K562 (cell line): ENCODE measurements around the gene CCDC87. TPM values are rescaled to one million over a fixed set of nuclear protein-coding genes. Genes with fewer than 3 reads are reported as not detected.
A peak's percentile ranks its signal among the peaks of the same experiment; 100 is the strongest.

Source experiments
- KAT8 ChIP-seq: fragments of 450-650 bp; IDR thresholded peaks from 2 replicates; pipeline ENCODE4 v1.6.1; 2016; ENCODE audit warnings: low read depth, mild to moderate bottlenecking
- POLR2A ChIP-seq: fragments of 450-650 bp; conservative IDR thresholded peaks from 2 replicates; pipeline ENCODE4 v1.6.1; 2016
- RFX1 ChIP-seq: fragments of 450-650 bp; IDR thresholded peaks from 2 replicates; pipeline ENCODE4 v1.6.1; 2016; ENCODE audit warnings: mild to moderate bottlenecking, moderate library complexity
- ZNF232 ChIP-seq: sonication (generic); formaldehyde crosslinking; IDR thresholded peaks from 2 replicates; pipeline ENCODE4 v1.8.0; 2022; ENCODE audit warnings: mild to moderate bottlenecking, missing genetic modification reagents
- ZNF436 ChIP-seq: fragments of 250-450, 450-650 bp; sonication (Bioruptor Pico); formaldehyde crosslinking; IDR thresholded peaks from 2 replicates; pipeline ENCODE4 v1.7.0; 2020; ENCODE audit warnings: mild to moderate bottlenecking
- ZNF766 ChIP-seq: fragments of 200-800 bp; sonication (Bioruptor generic); conservative IDR thresholded peaks from 2 replicates; pipeline ENCODE4 v1.6.1; 2016; ENCODE audit warnings: missing genetic modification characterization, missing compliant biosample characterization
- ZNF77 ChIP-seq: fragments of 250-450 bp; sonication (Bioruptor Pico); IDR thresholded peaks from 2 replicates; pipeline ENCODE4 v1.5.0; 2020
- polyA plus RNA-seq, 8 experiments: library from polyadenylated mRNA; depleted of rRNA in 4 of 8; stranded (reverse) in 5 of 8; unstranded in 3 of 8; fragments of >200 nt; fragmentation: Nextera tagmentation in 2 of 8; fragmentation: Illumina TruSeq in 1 of 8; extraction: Ambion mirVana in 2 of 8; extraction: Trizol in 1 of 8; gene quantifications; 2 replicates each; pipeline versions ENCODE4 v1.2.1 to v1.2.3, GENCODE V29; 2011 to 2014; ENCODE audit warnings: inconsistent platforms in 1 of 8, missing spikeins in 1 of 8
- total RNA-seq, 7 experiments: library from RNA; depleted of rRNA in 6 of 7; stranded (reverse); fragments of >200 nt in 6 of 7; fragmentation: Illumina TruSeq in 2 of 7; extraction: Trizol in 2 of 7; gene quantifications; 2 replicates each; pipeline versions ENCODE4 v1.2.1 to v1.2.3, GENCODE V29; 2011 to 2021; ENCODE audit warnings: low replicate concordance in 1 of 7
- TF ChIP-seq, protein P1 (sequence below): fragments of 450-650 bp; IDR thresholded peaks from 2 replicates; pipeline ENCODE4 v1.6.1; 2017; ENCODE audit warnings: antibody characterized with exemption, mild to moderate bottlenecking
- TF ChIP-seq, protein P2 (sequence below): IDR thresholded peaks from 2 replicates; pipeline ENCODE4 v1.6.1; 2016; ENCODE audit warnings: missing genetic modification characterization, missing compliant biosample characterization
- TF ChIP-seq, protein P3 (sequence below): fragments of 450-650 bp; formaldehyde crosslinking; IDR thresholded peaks from 2 replicates; pipeline ENCODE4 v1.4.0; 2020; ENCODE audit warnings: mild to moderate bottlenecking, moderate library complexity
- TF ChIP-seq, protein P4 (sequence below): fragments of 450-650 bp; IDR thresholded peaks from 2 replicates; pipeline ENCODE4 v1.6.1; 2016; ENCODE audit warnings: mild to moderate bottlenecking, moderate library complexity

Gene CCDC87
- total and polyA plus RNA-seq, 9 of the 15 experiments (the other 6 are each of a cell fraction or from before 2014, with no cell fraction given) = 0.03 to 0.44 (median 0.15) TPM; not detected in 1

DNA sequence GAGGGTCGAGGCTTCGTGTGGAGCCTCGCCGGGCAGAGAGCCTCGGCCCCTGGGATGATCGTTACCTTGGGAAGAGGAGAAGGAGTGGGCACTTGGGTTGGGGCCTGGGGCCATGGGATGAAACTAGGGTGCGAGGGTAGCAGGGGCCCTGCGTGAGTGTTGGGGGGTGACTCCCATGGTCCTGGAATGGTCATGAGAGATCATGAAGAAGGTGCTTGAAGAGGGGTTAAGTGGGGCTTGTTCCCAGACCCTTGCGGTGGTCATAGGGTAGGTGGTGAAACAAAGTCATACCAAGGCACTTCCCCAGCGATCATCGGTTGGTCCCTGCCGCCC lies 406 bp upstream of the CCDC87 start (continued):
- TF ChIP-seq, protein P1, sequence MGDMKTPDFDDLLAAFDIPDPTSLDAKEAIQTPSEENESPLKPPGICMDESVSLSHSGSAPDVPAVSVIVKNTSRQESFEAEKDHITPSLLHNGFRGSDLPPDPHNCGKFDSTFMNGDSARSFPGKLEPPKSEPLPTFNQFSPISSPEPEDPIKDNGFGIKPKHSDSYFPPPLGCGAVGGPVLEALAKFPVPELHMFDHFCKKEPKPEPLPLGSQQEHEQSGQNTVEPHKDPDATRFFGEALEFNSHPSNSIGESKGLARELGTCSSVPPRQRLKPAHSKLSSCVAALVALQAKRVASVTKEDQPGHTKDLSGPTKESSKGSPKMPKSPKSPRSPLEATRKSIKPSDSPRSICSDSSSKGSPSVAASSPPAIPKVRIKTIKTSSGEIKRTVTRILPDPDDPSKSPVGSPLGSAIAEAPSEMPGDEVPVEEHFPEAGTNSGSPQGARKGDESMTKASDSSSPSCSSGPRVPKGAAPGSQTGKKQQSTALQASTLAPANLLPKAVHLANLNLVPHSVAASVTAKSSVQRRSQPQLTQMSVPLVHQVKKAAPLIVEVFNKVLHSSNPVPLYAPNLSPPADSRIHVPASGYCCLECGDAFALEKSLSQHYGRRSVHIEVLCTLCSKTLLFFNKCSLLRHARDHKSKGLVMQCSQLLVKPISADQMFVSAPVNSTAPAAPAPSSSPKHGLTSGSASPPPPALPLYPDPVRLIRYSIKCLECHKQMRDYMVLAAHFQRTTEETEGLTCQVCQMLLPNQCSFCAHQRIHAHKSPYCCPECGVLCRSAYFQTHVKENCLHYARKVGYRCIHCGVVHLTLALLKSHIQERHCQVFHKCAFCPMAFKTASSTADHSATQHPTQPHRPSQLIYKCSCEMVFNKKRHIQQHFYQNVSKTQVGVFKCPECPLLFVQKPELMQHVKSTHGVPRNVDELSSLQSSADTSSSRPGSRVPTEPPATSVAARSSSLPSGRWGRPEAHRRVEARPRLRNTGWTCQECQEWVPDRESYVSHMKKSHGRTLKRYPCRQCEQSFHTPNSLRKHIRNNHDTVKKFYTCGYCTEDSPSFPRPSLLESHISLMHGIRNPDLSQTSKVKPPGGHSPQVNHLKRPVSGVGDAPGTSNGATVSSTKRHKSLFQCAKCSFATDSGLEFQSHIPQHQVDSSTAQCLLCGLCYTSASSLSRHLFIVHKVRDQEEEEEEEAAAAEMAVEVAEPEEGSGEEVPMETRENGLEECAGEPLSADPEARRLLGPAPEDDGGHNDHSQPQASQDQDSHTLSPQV = no peak
- TF ChIP-seq, protein P2, sequence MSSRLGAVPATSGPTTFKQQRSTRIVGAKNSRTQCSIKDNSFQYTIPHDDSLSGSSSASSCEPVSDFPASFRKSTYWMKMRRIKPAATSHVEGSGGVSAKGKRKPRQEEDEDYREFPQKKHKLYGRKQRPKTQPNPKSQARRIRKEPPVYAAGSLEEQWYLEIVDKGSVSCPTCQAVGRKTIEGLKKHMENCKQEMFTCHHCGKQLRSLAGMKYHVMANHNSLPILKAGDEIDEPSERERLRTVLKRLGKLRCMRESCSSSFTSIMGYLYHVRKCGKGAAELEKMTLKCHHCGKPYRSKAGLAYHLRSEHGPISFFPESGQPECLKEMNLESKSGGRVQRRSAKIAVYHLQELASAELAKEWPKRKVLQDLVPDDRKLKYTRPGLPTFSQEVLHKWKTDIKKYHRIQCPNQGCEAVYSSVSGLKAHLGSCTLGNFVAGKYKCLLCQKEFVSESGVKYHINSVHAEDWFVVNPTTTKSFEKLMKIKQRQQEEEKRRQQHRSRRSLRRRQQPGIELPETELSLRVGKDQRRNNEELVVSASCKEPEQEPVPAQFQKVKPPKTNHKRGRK (tag) = no peak
- TF ChIP-seq, protein P3, sequence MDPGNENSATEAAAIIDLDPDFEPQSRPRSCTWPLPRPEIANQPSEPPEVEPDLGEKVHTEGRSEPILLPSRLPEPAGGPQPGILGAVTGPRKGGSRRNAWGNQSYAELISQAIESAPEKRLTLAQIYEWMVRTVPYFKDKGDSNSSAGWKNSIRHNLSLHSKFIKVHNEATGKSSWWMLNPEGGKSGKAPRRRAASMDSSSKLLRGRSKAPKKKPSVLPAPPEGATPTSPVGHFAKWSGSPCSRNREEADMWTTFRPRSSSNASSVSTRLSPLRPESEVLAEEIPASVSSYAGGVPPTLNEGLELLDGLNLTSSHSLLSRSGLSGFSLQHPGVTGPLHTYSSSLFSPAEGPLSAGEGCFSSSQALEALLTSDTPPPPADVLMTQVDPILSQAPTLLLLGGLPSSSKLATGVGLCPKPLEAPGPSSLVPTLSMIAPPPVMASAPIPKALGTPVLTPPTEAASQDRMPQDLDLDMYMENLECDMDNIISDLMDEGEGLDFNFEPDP (CRISPR knock-in tag) = no peak
- TF ChIP-seq RFX1 = no peak
- no peak for TF ChIP-seq ZNF436 (CRISPR knock-in tag)
- TF ChIP-seq, protein P4, sequence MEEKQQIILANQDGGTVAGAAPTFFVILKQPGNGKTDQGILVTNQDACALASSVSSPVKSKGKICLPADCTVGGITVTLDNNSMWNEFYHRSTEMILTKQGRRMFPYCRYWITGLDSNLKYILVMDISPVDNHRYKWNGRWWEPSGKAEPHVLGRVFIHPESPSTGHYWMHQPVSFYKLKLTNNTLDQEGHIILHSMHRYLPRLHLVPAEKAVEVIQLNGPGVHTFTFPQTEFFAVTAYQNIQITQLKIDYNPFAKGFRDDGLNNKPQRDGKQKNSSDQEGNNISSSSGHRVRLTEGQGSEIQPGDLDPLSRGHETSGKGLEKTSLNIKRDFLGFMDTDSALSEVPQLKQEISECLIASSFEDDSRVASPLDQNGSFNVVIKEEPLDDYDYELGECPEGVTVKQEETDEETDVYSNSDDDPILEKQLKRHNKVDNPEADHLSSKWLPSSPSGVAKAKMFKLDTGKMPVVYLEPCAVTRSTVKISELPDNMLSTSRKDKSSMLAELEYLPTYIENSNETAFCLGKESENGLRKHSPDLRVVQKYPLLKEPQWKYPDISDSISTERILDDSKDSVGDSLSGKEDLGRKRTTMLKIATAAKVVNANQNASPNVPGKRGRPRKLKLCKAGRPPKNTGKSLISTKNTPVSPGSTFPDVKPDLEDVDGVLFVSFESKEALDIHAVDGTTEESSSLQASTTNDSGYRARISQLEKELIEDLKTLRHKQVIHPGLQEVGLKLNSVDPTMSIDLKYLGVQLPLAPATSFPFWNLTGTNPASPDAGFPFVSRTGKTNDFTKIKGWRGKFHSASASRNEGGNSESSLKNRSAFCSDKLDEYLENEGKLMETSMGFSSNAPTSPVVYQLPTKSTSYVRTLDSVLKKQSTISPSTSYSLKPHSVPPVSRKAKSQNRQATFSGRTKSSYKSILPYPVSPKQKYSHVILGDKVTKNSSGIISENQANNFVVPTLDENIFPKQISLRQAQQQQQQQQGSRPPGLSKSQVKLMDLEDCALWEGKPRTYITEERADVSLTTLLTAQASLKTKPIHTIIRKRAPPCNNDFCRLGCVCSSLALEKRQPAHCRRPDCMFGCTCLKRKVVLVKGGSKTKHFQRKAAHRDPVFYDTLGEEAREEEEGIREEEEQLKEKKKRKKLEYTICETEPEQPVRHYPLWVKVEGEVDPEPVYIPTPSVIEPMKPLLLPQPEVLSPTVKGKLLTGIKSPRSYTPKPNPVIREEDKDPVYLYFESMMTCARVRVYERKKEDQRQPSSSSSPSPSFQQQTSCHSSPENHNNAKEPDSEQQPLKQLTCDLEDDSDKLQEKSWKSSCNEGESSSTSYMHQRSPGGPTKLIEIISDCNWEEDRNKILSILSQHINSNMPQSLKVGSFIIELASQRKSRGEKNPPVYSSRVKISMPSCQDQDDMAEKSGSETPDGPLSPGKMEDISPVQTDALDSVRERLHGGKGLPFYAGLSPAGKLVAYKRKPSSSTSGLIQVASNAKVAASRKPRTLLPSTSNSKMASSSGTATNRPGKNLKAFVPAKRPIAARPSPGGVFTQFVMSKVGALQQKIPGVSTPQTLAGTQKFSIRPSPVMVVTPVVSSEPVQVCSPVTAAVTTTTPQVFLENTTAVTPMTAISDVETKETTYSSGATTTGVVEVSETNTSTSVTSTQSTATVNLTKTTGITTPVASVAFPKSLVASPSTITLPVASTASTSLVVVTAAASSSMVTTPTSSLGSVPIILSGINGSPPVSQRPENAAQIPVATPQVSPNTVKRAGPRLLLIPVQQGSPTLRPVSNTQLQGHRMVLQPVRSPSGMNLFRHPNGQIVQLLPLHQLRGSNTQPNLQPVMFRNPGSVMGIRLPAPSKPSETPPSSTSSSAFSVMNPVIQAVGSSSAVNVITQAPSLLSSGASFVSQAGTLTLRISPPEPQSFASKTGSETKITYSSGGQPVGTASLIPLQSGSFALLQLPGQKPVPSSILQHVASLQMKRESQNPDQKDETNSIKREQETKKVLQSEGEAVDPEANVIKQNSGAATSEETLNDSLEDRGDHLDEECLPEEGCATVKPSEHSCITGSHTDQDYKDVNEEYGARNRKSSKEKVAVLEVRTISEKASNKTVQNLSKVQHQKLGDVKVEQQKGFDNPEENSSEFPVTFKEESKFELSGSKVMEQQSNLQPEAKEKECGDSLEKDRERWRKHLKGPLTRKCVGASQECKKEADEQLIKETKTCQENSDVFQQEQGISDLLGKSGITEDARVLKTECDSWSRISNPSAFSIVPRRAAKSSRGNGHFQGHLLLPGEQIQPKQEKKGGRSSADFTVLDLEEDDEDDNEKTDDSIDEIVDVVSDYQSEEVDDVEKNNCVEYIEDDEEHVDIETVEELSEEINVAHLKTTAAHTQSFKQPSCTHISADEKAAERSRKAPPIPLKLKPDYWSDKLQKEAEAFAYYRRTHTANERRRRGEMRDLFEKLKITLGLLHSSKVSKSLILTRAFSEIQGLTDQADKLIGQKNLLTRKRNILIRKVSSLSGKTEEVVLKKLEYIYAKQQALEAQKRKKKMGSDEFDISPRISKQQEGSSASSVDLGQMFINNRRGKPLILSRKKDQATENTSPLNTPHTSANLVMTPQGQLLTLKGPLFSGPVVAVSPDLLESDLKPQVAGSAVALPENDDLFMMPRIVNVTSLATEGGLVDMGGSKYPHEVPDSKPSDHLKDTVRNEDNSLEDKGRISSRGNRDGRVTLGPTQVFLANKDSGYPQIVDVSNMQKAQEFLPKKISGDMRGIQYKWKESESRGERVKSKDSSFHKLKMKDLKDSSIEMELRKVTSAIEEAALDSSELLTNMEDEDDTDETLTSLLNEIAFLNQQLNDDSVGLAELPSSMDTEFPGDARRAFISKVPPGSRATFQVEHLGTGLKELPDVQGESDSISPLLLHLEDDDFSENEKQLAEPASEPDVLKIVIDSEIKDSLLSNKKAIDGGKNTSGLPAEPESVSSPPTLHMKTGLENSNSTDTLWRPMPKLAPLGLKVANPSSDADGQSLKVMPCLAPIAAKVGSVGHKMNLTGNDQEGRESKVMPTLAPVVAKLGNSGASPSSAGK = no peak
- no peak for TF ChIP-seq KAT8
- 0 out of 2 replicates have a peak, but pooled peaks have one; percentile 32 for TF ChIP-seq ZNF77 (CRISPR knock-in tag)
- TF ChIP-seq ZNF766 = no peak
- no peak; the same call in 1 of the 2 replicates for TF ChIP-seq POLR2A
- TF ChIP-seq ZNF232 (CRISPR knock-in tag) = no peak
